ENCODE measurements around the gene BRIP1. TPM values are rescaled to one million over a fixed set of nuclear protein-coding genes. Genes with fewer than 3 reads are reported as not detected.

Gene BRIP1
- total and polyA plus RNA-seq, 9 of the 15 experiments (the other 6 are each of a cell fraction or from before 2014, with no cell fraction given) = 2.4 to 17.5 (median 11.2) TPM

GRCh38 chr17:61635913-61636432 is 227.4 kb downstream of the BRIP1 start:
- 0 out of 2 replicates have a peak, but pooled peaks cover 3% of the 10 kb centered on the region for H3K9me3 ChIP-seq (replicated peaks; ENCODE audit: control insufficient read depth, insufficient read depth, low read depth, low read length)
- H3K36me3 ChIP-seq (ENCODE audit: control insufficient read depth, insufficient read depth, low read length) = no peaks in the 10 kb centered on the region
- no peaks in the 10 kb centered on the region; a peak in 1 of 5 replicates for H3K27me3 ChIP-seq (ENCODE audit: control insufficient read depth in 2 of 2, insufficient read depth in 2 of 2, low read length in 2 of 2)
- in situ Hi-C loops (cut with MboI) (loop anchor here (5.0 kb wide), 2 partner anchors 201 to 471 kb away; no protein-coding TSS in a partner anchor), intact Hi-C loops (cut with micrococcal nuclease) (loop anchor here (1.0 kb wide), 3 partner anchors 201 to 473 kb away; no protein-coding TSS in a partner anchor)
- ChIA-PET POLR2A (interaction anchor here (0.5 kb wide), 1 partner anchor 204 kb away, joined by 3 read pairs; no protein-coding TSS in a partner anchor), CTCF (ENCODE audit: low intra/inter-chr PET ratio) (interaction anchor here (0.6 to 2.2 kb wide), 7 partner anchors 81 to 1771 kb away, joined by 3 to 14 read pairs (median 5); no protein-coding TSS in a partner anchor)
- no peak overlapping the region for H2AFZ ChIP-seq (ENCODE audit: low read depth, low read length)
- WGBS (ENCODE audit: insufficient coverage, low coverage, missing lambda C conversion rate) = 0% methylated on average over 3 of the region's 3 CpGs
- H3K9me1 ChIP-seq (ENCODE audit: control insufficient read depth, insufficient read depth, low read length) = no peaks in the 10 kb centered on the region
- no TSS peak for BruUV-seq (replicated peaks)
- no peaks in the 10 kb centered on the region for H3K79me2 ChIP-seq (ENCODE audit: control insufficient read depth, insufficient read depth, low read length)
- peak; percentile 89 for FAIRE-seq
- H4K20me1 ChIP-seq (replicated peaks; ENCODE audit: control insufficient read depth, insufficient read depth, low read length) = no peaks in the 10 kb centered on the region
- no peak overlapping the region for H3K27ac ChIP-seq (ENCODE audit: extremely low read depth, low read depth, low read length)
- peak; percentile 54; the same call in 1 of the 3 replicates for ATAC-seq
- no peak overlapping the region for H3K4me2 ChIP-seq (ENCODE audit: insufficient read depth, low read length)
- no peaks in the 10 kb centered on the region for H3K4me1 ChIP-seq (replicated peaks in 1 of 2; ENCODE audit: control insufficient read depth in 2 of 2, insufficient read depth in 2 of 2, low read length in 2 of 2)
- H3K9ac ChIP-seq (ENCODE audit: insufficient read depth in 1 of 2, low read depth in 2 of 2, low read length in 2 of 2) = no peak overlapping the region
- DNase-seq (ENCODE audit: extremely low read depth in 1 of 4, low spot score in 3 of 4) = peak; percentile 14 to 68 (median 16)
- no peak overlapping the region for H3K4me3 ChIP-seq
- TF ChIP-seq TAL1 (IDR thresholded peaks at IDR 0.05) = no peak
- no peak for TF ChIP-seq PBX2 (CRISPR knock-in tag; IDR thresholded peaks at IDR 0.05; ENCODE audit: low read depth)
- TF ChIP-seq PBX2 (tag; conservative IDR thresholded peaks at IDR 0.05; ENCODE audit: low read depth) = 0 out of 2 replicates have a peak, but pooled peaks have one; percentile 5
- TF ChIP-seq ZBTB11 (CRISPR knock-in tag; IDR thresholded peaks at IDR 0.05) = peak in 1 of 3 experiments; percentile 75; a peak in 2 of 6 replicates
- peak; percentile 86 for TF ChIP-seq ARID2 (IDR thresholded peaks at IDR 0.05)
- peak; percentile 95 for TF ChIP-seq EWSR1 (IDR thresholded peaks at IDR 0.05; ENCODE audit: borderline replicate concordance, low read depth, partially characterized antibody)
- no peak for TF ChIP-seq ZNF778 (CRISPR knock-in tag; IDR thresholded peaks at IDR 0.05)
- TF ChIP-seq DEAF1 (CRISPR knock-in tag; IDR thresholded peaks at IDR 0.05) = peak; percentile 80
- TF ChIP-seq STAG1 (CRISPR knock-in tag; IDR thresholded peaks at IDR 0.05; ENCODE audit: borderline replicate concordance) = peak; percentile 36; the same call in 1 of the 2 replicates
- TF ChIP-seq NR1H2 (CRISPR knock-in tag; IDR thresholded peaks at IDR 0.05) = no peak
- TF ChIP-seq DDX20 (tag; IDR thresholded peaks at IDR 0.05; ENCODE audit: low read depth) = no peak
- no peak for TF ChIP-seq FOXA1 (IDR thresholded peaks at IDR 0.05; ENCODE audit: borderline replicate concordance)
- TF ChIP-seq CC2D1A (IDR thresholded peaks at IDR 0.05) = peak; percentile 64; the same call in 1 of the 2 replicates
